Parathyroid adenoma (tissue), 2 donors: ENCODE data around the gene FETUB.
"Not testable (repeated sequence)": the region's sequence is repeated elsewhere in the genome, so short reads cannot be mapped to it uniquely, and the experiment has no call there.

Experiments
- H2AFZ ChIP-seq: fragments of 300-600 bp; sonication (generic); one replicate; pipeline ENCODE4 v1.7.0; 2017; ENCODE audit warnings: antibody characterized with exemption, mild to moderate bottlenecking
- H3K27ac ChIP-seq: fragments of 300-600 bp; sonication (generic); one replicate; pipeline ENCODE4 v1.7.0; 2017
- H3K27me3 ChIP-seq: fragments of 300-600 bp; sonication (generic); one replicate; pipeline ENCODE4 v1.7.0; 2017; ENCODE audit warnings: low read length; ENCODE audit not compliant: control insufficient read depth, insufficient read depth
- H3K36me3 ChIP-seq: fragments of 300-600 bp; sonication (generic); one replicate; pipeline ENCODE4 v1.7.0; 2017; ENCODE audit warnings: low read length; ENCODE audit not compliant: control insufficient read depth, insufficient read depth
- H3K4me1 ChIP-seq: fragments of 300-600 bp; sonication (generic); one replicate; pipeline ENCODE4 v1.7.0; 2017; ENCODE audit warnings: control low read depth
- H3K4me2 ChIP-seq: fragments of 300-600 bp; sonication (generic); one replicate; pipeline ENCODE4 v1.7.0; 2017; ENCODE audit warnings: low read length
- H3K4me3 ChIP-seq: fragments of 300-600 bp; sonication (generic); one replicate; pipeline ENCODE4 v1.7.0; 2017; ENCODE audit warnings: low read depth, low read length
- H3K79me2 ChIP-seq: fragments of 300-600 bp; sonication (generic); one replicate; pipeline ENCODE4 v1.7.0; 2017; ENCODE audit warnings: control low read depth
- H3K9ac ChIP-seq: fragments of 300-600 bp; sonication (generic); one replicate; pipeline ENCODE4 v1.7.0; 2017; ENCODE audit warnings: mild to moderate bottlenecking
- H3K9me3 ChIP-seq: fragments of 300-600 bp; sonication (generic); one replicate; pipeline ENCODE4 v1.7.0; 2017; ENCODE audit warnings: low read length; ENCODE audit not compliant: control insufficient read depth
- TF ChIP-seq, protein P1 (sequence below): fragments of 300-600 bp; sonication (generic); IDR thresholded peaks from one replicate; pipeline ENCODE4 v1.7.0; 2017; ENCODE audit warnings: antibody characterized with exemption, mild to moderate bottlenecking
- donor health status: primary hyperparathyroidism.

Gene FETUB

GRCh38 chr3:186630950-186631641 is 9.1 kb upstream of the FETUB start:
- H3K79me2 ChIP-seq, result no peaks in the 10 kb centered on the region
- TF ChIP-seq, protein P1, sequence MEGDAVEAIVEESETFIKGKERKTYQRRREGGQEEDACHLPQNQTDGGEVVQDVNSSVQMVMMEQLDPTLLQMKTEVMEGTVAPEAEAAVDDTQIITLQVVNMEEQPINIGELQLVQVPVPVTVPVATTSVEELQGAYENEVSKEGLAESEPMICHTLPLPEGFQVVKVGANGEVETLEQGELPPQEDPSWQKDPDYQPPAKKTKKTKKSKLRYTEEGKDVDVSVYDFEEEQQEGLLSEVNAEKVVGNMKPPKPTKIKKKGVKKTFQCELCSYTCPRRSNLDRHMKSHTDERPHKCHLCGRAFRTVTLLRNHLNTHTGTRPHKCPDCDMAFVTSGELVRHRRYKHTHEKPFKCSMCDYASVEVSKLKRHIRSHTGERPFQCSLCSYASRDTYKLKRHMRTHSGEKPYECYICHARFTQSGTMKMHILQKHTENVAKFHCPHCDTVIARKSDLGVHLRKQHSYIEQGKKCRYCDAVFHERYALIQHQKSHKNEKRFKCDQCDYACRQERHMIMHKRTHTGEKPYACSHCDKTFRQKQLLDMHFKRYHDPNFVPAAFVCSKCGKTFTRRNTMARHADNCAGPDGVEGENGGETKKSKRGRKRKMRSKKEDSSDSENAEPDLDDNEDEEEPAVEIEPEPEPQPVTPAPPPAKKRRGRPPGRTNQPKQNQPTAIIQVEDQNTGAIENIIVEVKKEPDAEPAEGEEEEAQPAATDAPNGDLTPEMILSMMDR, result no peak
- no peaks in the 10 kb centered on the region for H3K9me3 ChIP-seq
- H3K27me3 ChIP-seq, result no peaks in the 10 kb centered on the region
- no peak overlapping the region for H2AFZ ChIP-seq
- H3K4me2 ChIP-seq, result no peak overlapping the region
- H3K27ac ChIP-seq, result no peak overlapping the region
- no peaks in the 10 kb centered on the region for H3K4me1 ChIP-seq
- no peak overlapping the region for H3K9ac ChIP-seq
- no peaks in the 10 kb centered on the region for H3K36me3 ChIP-seq
- no peak overlapping the region for H3K4me3 ChIP-seq

- H3K27me3 ChIP-seq, result no peaks in the 10 kb centered on the region
- H3K36me3 ChIP-seq, result no peaks in the 10 kb centered on the region
- no peak overlapping the region for H3K9ac ChIP-seq
- no peak overlapping the region for H3K27ac ChIP-seq
- H3K9me3 ChIP-seq, result no peaks in the 10 kb centered on the region
- no peak overlapping the region for H2AFZ ChIP-seq
- no peaks in the 10 kb centered on the region for H3K79me2 ChIP-seq
- TF ChIP-seq, protein P1, result no peak
- no peak overlapping the region for H3K4me3 ChIP-seq
- no peaks in the 10 kb centered on the region for H3K4me1 ChIP-seq
- no peak overlapping the region for H3K4me2 ChIP-seq
Observed at GRCh38 chr3:186633481-186633880, 6.7 kb upstream of the FETUB start.

- H3K27me3 ChIP-seq, H3K9ac ChIP-seq, H3K79me2 ChIP-seq, H3K4me1 ChIP-seq, H3K4me3 ChIP-seq, H3K9me3 ChIP-seq, H3K36me3 ChIP-seq, H3K4me2 ChIP-seq, H2AFZ ChIP-seq, H3K27ac ChIP-seq: not testable (repeated sequence)
Observed at GRCh38 chr3:186634207-186634606, 6.0 kb upstream of the FETUB start.

GRCh38 chr3:186635532-186635931 is 4.7 kb upstream of the FETUB start:
- Histone ChIP-seq H3K27me3 (no peaks in the 10 kb centered on the region), H3K9me3 (no peaks in the 10 kb centered on the region), H3K79me2 (no peaks in the 10 kb centered on the region), H3K9ac (no peak overlapping the region), H3K27ac (no peak overlapping the region), H3K4me1 (no peaks in the 10 kb centered on the region), H3K4me2 (no peak overlapping the region), H3K4me3 (no peak overlapping the region), H3K36me3 (no peaks in the 10 kb centered on the region), H2AFZ (no peak overlapping the region)
- TF ChIP-seq, protein P1, result no peak

- Histone ChIP-seq H3K9ac (no peak overlapping the region), H3K4me3 (no peak overlapping the region), H3K4me1 (no peaks in the 10 kb centered on the region), H3K4me2 (no peak overlapping the region), H3K9me3 (no peaks in the 10 kb centered on the region), H2AFZ (no peak overlapping the region), H3K27ac (no peak overlapping the region), H3K27me3 (no peaks in the 10 kb centered on the region), H3K79me2 (no peaks in the 10 kb centered on the region), H3K36me3 (no peaks in the 10 kb centered on the region)
- TF ChIP-seq, protein P1, result no peak
Observed at GRCh38 chr3:186636536-186636935, 3.7 kb upstream of the FETUB start.
